A549 (cell line): ENCODE data around the gene TLNRD1.
A peak's percentile ranks its signal among the peaks of the same experiment; 100 is the strongest.
"Not testable (repeated sequence)": the region's sequence is repeated elsewhere in the genome, so short reads cannot be mapped to it uniquely, and the experiment has no call there.

Experiments
- BHLHE40 ChIP-seq: IDR thresholded peaks from 2 replicates; pipeline ENCODE4 v1.6.1; 2012; ENCODE audit warnings: low read depth, low read length, inconsistent platforms
- CTCF ChIP-seq: fragments of >200 bp; sonication (Bioruptor Twin); formaldehyde crosslinking; IDR thresholded peaks from 3 replicates; pipeline ENCODE4 v1.5.1; 2016
- EP300 ChIP-seq, 2 experiments: fragments of >200 bp; sonication (Bioruptor Twin); formaldehyde crosslinking; IDR thresholded peaks; 2 replicates in 1 of 2; 3 replicates in 1 of 2; pipeline ENCODE4 v1.6.1; 2016 to 2017
- MAX ChIP-seq: IDR thresholded peaks from 2 replicates; pipeline ENCODE4 v1.6.1; 2012
- MYC ChIP-seq: IDR thresholded peaks from 2 replicates; pipeline ENCODE4 v1.6.1; 2012; ENCODE audit warnings: mild to moderate bottlenecking, inconsistent platforms, low read length, improper control_type of control experiment, borderline replicate concordance
- NFE2L2 ChIP-seq: fragments of 150-350 bp; conservative IDR thresholded peaks from 2 replicates; pipeline ENCODE4 v1.6.1; 2014; ENCODE audit warnings: low read length
- POLR2A ChIP-seq: IDR thresholded peaks from 2 replicates; pipeline ENCODE4 v1.6.1; 2012; ENCODE audit warnings: mild to moderate bottlenecking, low read length
- REST ChIP-seq: fragments of 200-600 bp; sonication (generic); IDR thresholded peaks from 2 replicates; pipeline ENCODE4 v1.6.1; 2016; ENCODE audit warnings: antibody characterized with exemption, mild to moderate bottlenecking, moderate library complexity
- SMC3 ChIP-seq: fragments of >200 bp; sonication (Bioruptor Twin); formaldehyde crosslinking; IDR thresholded peaks from 3 replicates; pipeline ENCODE4 v1.6.1; 2018; ENCODE audit warnings: inconsistent platforms
- ZFP36 ChIP-seq: fragments of 450-650 bp; IDR thresholded peaks from 2 replicates; pipeline ENCODE4 v1.6.1; 2014; ENCODE audit warnings: borderline replicate concordance; ENCODE audit not compliant: partially characterized antibody

GRCh38 chr15:80955571-80956452 lies 44.9 kb upstream of the TLNRD1 start:
- not testable (repeated sequence) for TF ChIP-seq MYC; EP300 (IDR thresholded peaks at IDR 0.05); NFE2L2; CTCF; POLR2A; REST; BHLHE40; SMC3; ZFP36
- TF ChIP-seq MAX, result peak; percentile 42
